ENCODE measurements around the gene ROR1. TPM values are rescaled to one million over a fixed set of nuclear protein-coding genes. Genes with fewer than 3 reads are reported as not detected.

The ROR1 gene
- total and polyA plus RNA-seq, 2 donors (not counting 3 experiments of a cell fraction or from before 2014, with no cell fraction given), result 2.6 to 3.5 TPM

DNA sequence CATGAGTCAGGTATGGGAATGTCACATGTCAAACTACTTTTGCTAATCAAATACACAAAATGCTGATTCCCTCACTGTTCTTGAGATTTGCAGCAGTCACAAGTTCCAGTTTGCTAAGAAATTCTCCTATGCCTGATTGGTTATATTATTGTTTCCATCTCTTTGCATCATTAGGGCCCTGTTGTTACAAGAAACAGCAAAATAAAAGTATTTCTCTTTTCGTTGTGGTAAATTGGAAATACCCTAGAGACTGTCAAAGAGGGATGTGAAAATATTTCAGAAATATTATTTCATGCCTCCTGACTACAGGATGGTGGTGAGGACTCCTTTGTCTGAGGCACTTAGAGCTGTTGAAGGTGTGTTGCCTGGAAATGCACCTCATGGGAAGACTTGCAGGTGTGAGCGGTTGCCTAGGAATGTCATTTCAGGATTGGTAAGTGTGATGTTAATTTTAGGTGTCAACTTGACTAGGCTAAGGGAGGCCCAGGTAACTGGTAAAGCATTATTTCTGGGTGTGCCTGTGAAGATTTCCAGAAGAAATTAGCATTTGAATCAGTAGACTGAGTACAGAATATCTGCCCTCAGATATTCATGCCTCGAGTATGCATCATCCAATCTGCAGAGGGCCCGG, 117.4 kb downstream of the ROR1 start:
- TF ChIP-seq FOS (IDR thresholded peaks at IDR 0.05; ENCODE audit: borderline replicate concordance, insufficient read depth, low read length), result no peak
- no peak for TF ChIP-seq POLR2AphosphoS5 (IDR thresholded peaks at IDR 0.05; ENCODE audit: insufficient read depth, low read depth, low read length)
- TF ChIP-seq POLR2A (IDR thresholded peaks at IDR 0.05; ENCODE audit: low read depth, low read length), result no peak
- TF ChIP-seq CTCF (IDR thresholded peaks at IDR 0.05; ENCODE audit: extremely low read depth in 1 of 2, insufficient read depth in 1 of 2, low read depth in 1 of 2, low read length in 2 of 2), result no peak
- no peak for TF ChIP-seq GATA2 (IDR thresholded peaks at IDR 0.05; ENCODE audit: insufficient read depth, insufficient read length, low read depth, low read length)
- ChIA-PET CTCF (interaction anchor here (1.0 kb wide), 1 partner anchor 10 kb away, joined by 3 read pairs; no protein-coding TSS in a partner anchor), POLR2A (no interaction called here)
- no peaks in the 10 kb centered on the region for H3K9me1 ChIP-seq (replicated peaks; ENCODE audit: control insufficient read depth, extremely low read depth, insufficient read depth, low read length)
- H3K9me3 ChIP-seq (replicated peaks; ENCODE audit: control insufficient read depth, insufficient read depth, low read length), result no peaks in the 10 kb centered on the region
- no peak overlapping the region for H3K9ac ChIP-seq (replicated peaks; ENCODE audit: extremely low read depth, insufficient read depth, low read length)
- FAIRE-seq (no peak), DNase-seq (ENCODE audit: low read depth, low spot score) (no peak)
- dilution Hi-C loops (cut with MboI; ENCODE audit: extremely low pct_ligation_motif_present, low sequenced_read_pairs), result no loop called here
- no peak overlapping the region for H3K4me3 ChIP-seq (replicated peaks in 1 of 3; ENCODE audit: insufficient read depth in 1 of 3, low read depth in 1 of 3, low read length in 3 of 3)
- H3K36me3 ChIP-seq (ENCODE audit: control insufficient read depth in 2 of 2, extremely low read depth in 1 of 2, insufficient read depth in 2 of 2, low read length in 2 of 2), result no peaks in the 10 kb centered on the region
- no peak overlapping the region for H3K4me2 ChIP-seq (ENCODE audit: insufficient read depth, low read length)
- no peaks in the 10 kb centered on the region for H3K79me2 ChIP-seq (ENCODE audit: control insufficient read depth, insufficient read depth, low read length)
- intact Hi-C loops (cut with micrococcal nuclease), result no loop called here
- BruUV-seq (replicated peaks), result no TSS peak
- no peaks in the 10 kb centered on the region for H3K4me1 ChIP-seq (ENCODE audit: control insufficient read depth, extremely low read depth, insufficient read depth, low read length)
- no peaks in the 10 kb centered on the region for H3K27me3 ChIP-seq (ENCODE audit: control insufficient read depth in 2 of 2, insufficient read depth in 2 of 2, low read length in 2 of 2)
- no peaks in the 10 kb centered on the region for H4K20me1 ChIP-seq (replicated peaks; ENCODE audit: control insufficient read depth, extremely low read depth, insufficient read depth, low read length)
- H3K27ac ChIP-seq (ENCODE audit: insufficient read depth, low read depth, low read length), result no peak overlapping the region
- no peak overlapping the region for H2AFZ ChIP-seq (ENCODE audit: low read depth, low read length)

All from endothelial cell of umbilical vein (primary cell).